IPS-NIHi7 (cell line): ENCODE measurements around the gene C17orf58.
A peak's percentile ranks its signal among the peaks of the same experiment; 100 is the strongest.
"Not testable (repeated sequence)": the region's sequence is repeated elsewhere in the genome, so short reads cannot be mapped to it uniquely, and the experiment has no call there.

Experiments used
- DNase-seq: peaks from one replicate; pipeline ENCODE4 v3.0.0; 2012; ENCODE audit warnings: mixed read lengths; ENCODE audit errors: extremely low spot score

Gene C17orf58

GRCh38 chr17:67960276-67960675 lies 36.0 kb downstream of the C17orf58 start:
- not testable (repeated sequence) for DNase-seq

DNA sequence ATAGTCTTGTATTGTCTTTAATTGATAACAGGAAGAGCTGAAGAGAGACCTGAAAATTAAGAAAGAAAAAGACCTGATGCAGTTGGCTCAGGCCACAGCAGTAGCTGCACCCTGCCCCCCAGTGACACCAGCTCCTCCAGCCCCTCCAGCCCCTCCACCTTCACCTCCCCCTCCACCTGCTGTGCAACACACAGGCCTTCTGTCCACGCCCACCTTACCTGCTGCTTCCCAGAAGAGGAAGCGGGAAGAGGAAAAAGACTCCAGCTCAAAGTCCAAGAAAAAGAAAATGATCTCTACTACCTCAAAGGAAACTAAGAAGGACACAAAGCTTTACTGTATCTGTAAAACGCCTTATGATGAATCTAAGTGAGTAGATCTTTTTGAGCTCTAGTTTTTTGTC lies 36.8 kb downstream of the C17orf58 start:
- peak; percentile 46 for DNase-seq

GRCh38 chr17:67950945-67951344 lies 45.3 kb downstream of the C17orf58 start:
- no peak for DNase-seq

GRCh38 chr17:67947325-67947813 lies 48.9 kb downstream of the C17orf58 start:
- no peak for DNase-seq

GRCh38 chr17:67946513-67946912 lies 49.8 kb downstream of the C17orf58 start:
- DNase-seq = no peak

DNA sequence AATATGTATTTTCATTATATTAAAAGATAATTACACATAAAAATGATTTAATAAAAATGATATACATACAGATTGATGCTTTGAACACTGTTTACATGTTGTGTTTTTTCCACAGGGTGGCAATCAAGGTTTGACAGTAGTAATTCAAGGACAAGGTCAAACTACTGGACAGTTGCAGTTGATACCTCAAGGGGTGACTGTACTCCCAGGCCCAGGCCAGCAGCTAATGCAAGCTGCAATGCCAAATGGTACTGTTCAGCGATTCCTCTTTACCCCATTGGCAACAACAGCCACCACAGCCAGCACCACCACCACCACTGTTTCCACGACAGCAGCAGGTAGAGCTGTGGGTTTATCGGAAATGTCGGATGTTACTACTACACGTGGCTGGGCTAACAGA lies 52.2 kb downstream of the C17orf58 start:
- no peak for DNase-seq

GRCh38 chr17:67942810-67943209 lies 53.5 kb downstream of the C17orf58 start:
- DNase-seq = peak; percentile 40
